ENCODE results near the gene ADNP.
"Not testable (repeated sequence)": the region's sequence is repeated elsewhere in the genome, so short reads cannot be mapped to it uniquely, and the experiment has no call there.

The ADNP gene

DNA sequence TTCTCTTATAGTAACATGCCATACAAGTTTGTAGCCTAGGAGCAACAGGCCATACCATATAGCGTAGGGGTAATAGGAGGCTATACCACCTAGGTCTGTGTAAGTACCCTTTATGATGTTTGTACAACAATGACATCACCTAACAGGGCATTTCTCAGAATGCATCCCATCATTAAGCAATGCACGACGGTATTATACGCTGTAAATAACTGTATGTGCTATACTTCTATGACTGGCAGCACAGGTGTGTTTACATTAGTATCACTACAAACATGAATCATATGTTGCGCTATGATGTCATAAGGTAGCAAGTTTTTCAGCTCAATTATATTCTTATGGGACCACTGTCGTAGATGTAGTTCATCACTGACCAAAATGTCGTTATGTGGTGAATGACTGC is 31.0 kb downstream of the ADNP start:
- no peak for DNase-seq

- DNase-seq, result no peak
These were observed 32.8 kb downstream of the ADNP start for GRCh38 chr20:50898475-50898874.

DNA sequence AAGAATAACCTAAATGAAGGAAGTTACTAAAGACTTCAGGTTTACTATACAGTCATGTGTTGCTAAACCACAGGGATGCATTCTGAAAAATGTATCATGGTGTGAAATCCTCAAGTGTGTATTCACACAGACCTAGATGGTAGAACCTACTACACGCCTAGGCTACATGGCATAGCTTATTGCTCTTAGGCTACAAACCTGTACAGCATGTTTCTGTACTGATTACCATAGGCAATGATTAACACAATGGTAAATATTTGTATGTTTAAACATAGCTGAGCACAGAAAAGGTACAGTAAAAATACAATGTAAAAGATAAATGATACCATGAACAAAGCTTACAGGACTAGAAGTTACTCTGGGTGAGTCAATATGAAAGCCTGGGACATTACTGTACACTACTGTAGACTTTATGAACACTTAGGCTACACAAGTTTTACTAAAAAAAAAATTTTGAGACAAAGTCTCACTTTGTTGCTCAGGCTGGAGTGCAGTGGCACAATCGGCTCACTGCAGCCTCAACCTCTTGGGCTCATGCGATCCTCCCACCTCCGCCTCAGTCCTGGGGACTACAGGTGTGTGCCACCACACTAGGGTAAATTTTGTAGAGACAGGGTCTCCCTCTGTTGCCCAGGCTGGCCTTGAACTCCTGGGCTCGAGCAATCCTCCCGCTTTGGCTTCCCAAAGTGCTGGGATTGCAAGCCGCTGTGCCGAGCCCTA is 36.0 kb downstream of the ADNP start:
- DNase-seq, result no peak

DNA sequence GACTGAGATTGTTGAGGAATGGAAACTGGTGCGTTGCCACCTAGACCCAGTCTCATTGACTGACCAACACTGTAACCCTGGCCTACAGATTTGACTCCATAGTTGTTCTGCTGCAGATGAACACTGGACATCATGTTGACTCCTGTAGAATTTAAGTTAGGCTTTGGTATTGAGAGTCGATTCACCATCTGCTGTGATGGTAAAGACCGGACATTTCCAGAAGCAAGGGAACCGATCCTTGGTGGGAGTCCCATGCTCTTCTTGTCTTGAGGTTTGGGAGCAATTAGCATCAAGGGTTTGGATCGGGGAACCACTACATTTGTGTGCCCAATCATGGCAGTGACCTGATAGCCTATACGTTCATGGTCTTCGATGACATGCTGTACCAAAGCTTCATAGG is 37.6 kb downstream of the ADNP start:
- DNase-seq, result no peak

DNA sequence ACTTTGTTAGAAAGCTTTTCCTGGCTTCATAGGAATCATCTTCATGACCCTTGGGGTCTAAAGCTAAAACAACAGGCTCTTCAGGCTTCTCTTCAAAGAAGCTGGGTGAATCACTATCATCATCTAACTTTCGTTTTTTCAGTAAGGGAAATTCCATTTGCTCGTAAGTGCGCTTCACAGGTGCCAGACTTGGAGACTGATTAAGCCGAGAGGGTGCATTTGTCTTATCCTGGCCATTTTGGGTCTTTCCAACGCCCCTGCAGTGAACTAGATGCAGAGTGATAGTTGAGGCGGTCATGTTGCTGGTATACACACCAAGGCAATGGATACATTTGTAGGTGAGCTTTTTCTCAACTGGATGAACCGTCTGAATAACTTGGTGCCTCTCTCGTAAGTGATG is 38.8 kb downstream of the ADNP start:
- no peak for DNase-seq

DNA sequence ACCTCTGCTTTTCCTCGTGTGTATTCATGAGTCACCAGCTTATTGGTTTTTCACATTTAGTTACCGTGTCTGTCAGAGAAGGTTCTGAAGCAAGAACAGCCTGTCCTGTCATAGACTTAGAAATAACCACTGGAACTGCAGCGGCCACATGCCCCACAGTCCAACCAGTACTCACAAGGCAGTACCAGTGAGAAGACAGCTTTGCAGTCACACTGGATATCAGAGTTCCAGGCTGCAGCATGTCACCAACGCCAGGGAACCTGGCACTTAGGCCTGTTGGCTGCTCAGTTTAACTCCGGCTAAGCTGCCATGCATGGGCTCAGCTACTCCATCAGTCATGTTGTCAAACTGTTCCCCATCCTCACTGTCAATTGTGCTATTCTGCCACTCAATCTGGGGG is 40.1 kb downstream of the ADNP start:
- DNase-seq, result no peak

- DNase-seq, result no peak
These were observed 43.7 kb downstream of the ADNP start for GRCh38 chr20:50887576-50887975.

DNA sequence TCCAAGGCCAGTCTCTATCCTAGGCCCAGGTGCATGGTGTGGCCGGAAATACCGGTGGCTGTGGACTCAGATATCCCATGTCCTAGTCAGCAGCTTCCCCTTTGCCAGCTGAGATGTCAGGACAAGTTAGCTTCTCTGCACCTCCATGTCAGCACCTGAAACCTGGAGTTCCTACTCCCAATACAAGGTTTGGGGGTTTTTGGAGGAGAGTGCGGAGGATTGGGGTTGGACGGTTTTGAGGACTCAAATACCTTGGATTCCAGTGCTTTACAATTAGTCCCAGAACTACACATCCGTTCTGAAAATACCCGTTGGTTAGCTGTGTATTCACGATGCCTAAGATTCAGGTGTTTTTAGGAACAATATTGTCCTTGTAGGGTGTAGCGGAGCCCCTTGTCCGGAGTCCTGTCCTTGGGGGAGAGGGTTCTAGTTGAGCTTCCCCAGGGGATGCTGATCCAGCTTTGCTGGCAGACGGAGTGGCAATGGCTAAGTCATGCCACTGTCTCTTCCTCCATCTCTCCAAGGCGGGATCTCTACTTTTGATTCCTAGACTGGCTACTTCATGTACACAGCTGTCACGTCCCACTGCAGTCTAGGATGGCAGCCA is 45.0 kb downstream of the ADNP start:
- no peak for DNase-seq

DNA sequence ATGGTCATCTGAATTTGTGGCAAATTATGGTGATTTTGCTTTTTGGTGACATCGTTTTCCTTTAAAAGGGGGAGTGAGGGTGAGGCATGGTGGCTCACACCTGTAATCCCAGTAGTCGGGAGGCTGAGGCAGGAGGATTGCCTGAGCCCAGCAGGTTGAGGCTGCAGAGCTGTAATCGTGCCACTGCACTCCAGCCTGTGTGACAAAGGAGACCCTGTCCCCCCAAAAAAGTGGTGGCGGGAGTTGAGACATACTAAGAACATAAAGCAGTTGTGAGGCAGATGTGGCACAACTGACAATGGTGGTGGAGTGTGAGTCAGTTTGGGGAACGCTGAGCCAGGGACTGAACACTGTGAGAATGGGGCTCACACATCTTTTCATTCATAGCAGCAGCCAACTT is 45.5 kb downstream of the ADNP start:
- DNase-seq, result no peak

DNA sequence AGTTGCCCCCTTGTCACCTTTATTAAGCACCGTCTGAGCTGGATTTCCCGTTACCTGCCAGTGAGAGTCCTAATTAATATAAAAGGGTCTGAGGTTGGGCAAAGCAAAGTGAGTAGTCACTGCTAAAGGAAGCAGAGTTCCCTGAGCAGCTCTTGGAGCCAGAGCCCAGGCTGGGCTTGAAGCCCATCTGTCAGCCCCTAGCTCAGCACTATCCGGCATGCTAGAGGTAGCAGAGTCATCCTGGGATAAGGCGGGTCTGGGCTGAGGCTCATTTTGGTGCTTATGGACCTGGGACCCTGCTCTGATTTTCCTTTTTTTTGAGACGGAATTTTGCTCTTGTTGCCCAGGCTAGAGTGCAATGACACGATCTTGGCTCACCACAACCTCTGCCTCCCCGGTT is 46.2 kb downstream of the ADNP start:
- DNase-seq, result no peak

- no peak for DNase-seq
These were observed 47.4 kb downstream of the ADNP start for GRCh38 chr20:50883856-50884255.

- DNase-seq, result not testable (repeated sequence)
These were observed 49.3 kb downstream of the ADNP start for GRCh38 chr20:50881759-50882424.

- no peak for DNase-seq
These were observed 51.3 kb downstream of the ADNP start for GRCh38 chr20:50879649-50880550.

GRCh38 chr20:50877232-50877743 is 53.9 kb downstream of the ADNP start:
- DNase-seq, result no peak

DNA sequence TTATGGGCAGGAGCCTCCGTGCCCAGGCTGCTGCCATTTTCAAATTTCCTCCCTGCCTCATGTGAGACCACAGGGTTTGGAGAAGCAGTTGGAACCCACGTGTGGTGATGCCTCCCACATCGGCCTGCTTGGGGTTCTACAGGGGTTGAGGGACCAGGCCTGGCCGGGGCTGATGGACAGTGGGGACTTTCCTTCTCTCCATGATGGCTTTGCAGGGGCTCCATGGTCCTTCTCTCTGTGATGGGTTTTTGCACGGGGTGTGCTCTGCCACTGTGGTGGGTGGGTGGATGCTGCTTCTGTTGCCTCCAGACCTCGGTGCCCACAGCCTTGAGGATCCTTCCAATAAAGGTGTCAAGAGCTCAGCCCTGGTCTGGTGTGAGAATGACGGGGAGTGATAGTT is 54.4 kb downstream of the ADNP start:
- DNase-seq, result no peak

- no peak for DNase-seq
These were observed 55.1 kb downstream of the ADNP start for GRCh38 chr20:50876063-50876685.

GRCh38 chr20:50874758-50875665 is 56.2 kb downstream of the ADNP start:
- DNase-seq, result no peak

DNA sequence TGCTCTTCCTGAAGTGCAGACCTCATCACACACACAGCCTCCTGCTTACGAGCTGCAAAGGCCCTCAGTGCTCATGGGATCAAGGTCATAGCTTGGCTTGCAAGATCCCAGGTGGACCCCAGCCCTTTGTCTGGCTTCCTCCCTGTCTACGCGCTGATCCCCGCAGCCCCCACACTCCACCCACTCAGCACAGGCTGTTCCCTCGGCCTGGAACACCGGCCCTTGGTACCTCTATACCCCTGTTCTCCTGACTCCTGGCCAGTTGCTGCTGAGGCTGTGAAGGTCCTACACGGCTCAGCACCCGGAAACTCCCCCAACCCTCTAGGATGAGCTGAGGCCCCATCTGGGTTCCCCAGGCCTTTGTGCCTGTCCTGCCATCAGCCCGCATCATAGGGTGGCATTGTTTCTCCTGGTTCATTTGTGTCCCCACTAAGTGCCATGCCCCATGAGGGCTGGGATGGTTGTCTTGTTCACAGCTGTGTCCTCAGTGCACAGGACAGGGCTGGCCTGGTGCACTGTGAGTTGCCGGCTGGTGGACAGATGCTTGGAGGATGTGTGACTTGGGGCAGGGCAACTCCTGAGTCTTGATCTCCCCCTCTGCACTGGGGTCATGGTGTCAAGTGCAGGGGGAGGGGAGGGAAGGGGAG is 57.0 kb downstream of the ADNP start:
- no peak for DNase-seq

- no peak for DNase-seq
These were observed 57.7 kb downstream of the ADNP start for GRCh38 chr20:50873585-50873984.

GRCh38 chr20:50872560-50873425 is 58.4 kb downstream of the ADNP start:
- no peak for DNase-seq

Measured in C1 segment of cervical spinal cord (tissue), 14 donors.